ENCODE measurements around the gene CNR2.

CNR2 gene

GRCh38 chr1:23953020-23953419 is 39.9 kb upstream of the CNR2 start:
- TF ChIP-seq EZH2phosphoT487 (IDR thresholded peaks at IDR 0.05; ENCODE audit: low read length) (no peak), EZH2 (optimal IDR thresholded peaks at IDR 0.05; ENCODE audit: low read depth, low read length) (no peak)
- TF ChIP-seq, protein P1, sequence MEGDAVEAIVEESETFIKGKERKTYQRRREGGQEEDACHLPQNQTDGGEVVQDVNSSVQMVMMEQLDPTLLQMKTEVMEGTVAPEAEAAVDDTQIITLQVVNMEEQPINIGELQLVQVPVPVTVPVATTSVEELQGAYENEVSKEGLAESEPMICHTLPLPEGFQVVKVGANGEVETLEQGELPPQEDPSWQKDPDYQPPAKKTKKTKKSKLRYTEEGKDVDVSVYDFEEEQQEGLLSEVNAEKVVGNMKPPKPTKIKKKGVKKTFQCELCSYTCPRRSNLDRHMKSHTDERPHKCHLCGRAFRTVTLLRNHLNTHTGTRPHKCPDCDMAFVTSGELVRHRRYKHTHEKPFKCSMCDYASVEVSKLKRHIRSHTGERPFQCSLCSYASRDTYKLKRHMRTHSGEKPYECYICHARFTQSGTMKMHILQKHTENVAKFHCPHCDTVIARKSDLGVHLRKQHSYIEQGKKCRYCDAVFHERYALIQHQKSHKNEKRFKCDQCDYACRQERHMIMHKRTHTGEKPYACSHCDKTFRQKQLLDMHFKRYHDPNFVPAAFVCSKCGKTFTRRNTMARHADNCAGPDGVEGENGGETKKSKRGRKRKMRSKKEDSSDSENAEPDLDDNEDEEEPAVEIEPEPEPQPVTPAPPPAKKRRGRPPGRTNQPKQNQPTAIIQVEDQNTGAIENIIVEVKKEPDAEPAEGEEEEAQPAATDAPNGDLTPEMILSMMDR (IDR thresholded peaks at IDR 0.05; ENCODE audit: low read length), result no peak
- no peak overlapping the region for H3K4me3 ChIP-seq (ENCODE audit: low read length)
- no peaks in the 10 kb centered on the region for H3K36me3 ChIP-seq (replicated peaks; ENCODE audit: insufficient read depth, low read length)
- H3K4me1 ChIP-seq (ENCODE audit: low read length), result peaks cover 16% of the 10 kb centered on the region
- H4K20me1 ChIP-seq (ENCODE audit: insufficient read depth, low read length), result no peaks in the 10 kb centered on the region
- H3K4me2 ChIP-seq (ENCODE audit: low read depth, low read length), result no peak overlapping the region
- H3K27me3 ChIP-seq (replicated peaks; ENCODE audit: insufficient read depth, low read length), result no peaks in the 10 kb centered on the region
- no peaks in the 10 kb centered on the region for H3K79me2 ChIP-seq (ENCODE audit: low read length)
- no peaks in the 10 kb centered on the region for H3K9me3 ChIP-seq (replicated peaks; ENCODE audit: insufficient read depth, low read length)
- H3F3A ChIP-seq (ENCODE audit: insufficient read depth, low read length), result peaks cover 6% of the 10 kb centered on the region; the same call in 1 of the 2 replicates
- H3K27ac ChIP-seq (ENCODE audit: low read length), result no peak overlapping the region
- DNase-seq, result no peak
- no peak overlapping the region for H2AFZ ChIP-seq (ENCODE audit: low read length)
- H3K9ac ChIP-seq (ENCODE audit: low read length), result no peak overlapping the region
- no peaks in the 10 kb centered on the region for H3K9me2 ChIP-seq (replicated peaks; ENCODE audit: insufficient read depth, low read length)

- H4K20me1 ChIP-seq (ENCODE audit: insufficient read depth, low read length), result no peaks in the 10 kb centered on the region
- no peak overlapping the region for H3K9ac ChIP-seq (ENCODE audit: low read length)
- no peaks in the 10 kb centered on the region for H3K36me3 ChIP-seq (replicated peaks; ENCODE audit: insufficient read depth, low read length)
- no peaks in the 10 kb centered on the region for H3K79me2 ChIP-seq (ENCODE audit: low read length)
- H3K9me2 ChIP-seq (replicated peaks; ENCODE audit: insufficient read depth, low read length), result no peaks in the 10 kb centered on the region
- no peak overlapping the region for H3K27ac ChIP-seq (ENCODE audit: low read length)
- no peak overlapping the region for H2AFZ ChIP-seq (ENCODE audit: low read length)
- no peak overlapping the region for H3K4me2 ChIP-seq (ENCODE audit: low read depth, low read length)
- no peak overlapping the region for H3K4me3 ChIP-seq (ENCODE audit: low read length)
- H3K27me3 ChIP-seq (replicated peaks; ENCODE audit: insufficient read depth, low read length), result no peaks in the 10 kb centered on the region
- H3K9me3 ChIP-seq (replicated peaks; ENCODE audit: insufficient read depth, low read length), result no peaks in the 10 kb centered on the region
- H3K4me1 ChIP-seq (ENCODE audit: low read length), result no peaks in the 10 kb centered on the region
- no peak for DNase-seq
- no peaks in the 10 kb centered on the region for H3F3A ChIP-seq (ENCODE audit: insufficient read depth, low read length)
- TF ChIP-seq EZH2 (optimal IDR thresholded peaks at IDR 0.05; ENCODE audit: low read depth, low read length), result no peak
- TF ChIP-seq, protein P1 (IDR thresholded peaks at IDR 0.05; ENCODE audit: low read length), result no peak
- TF ChIP-seq EZH2phosphoT487 (IDR thresholded peaks at IDR 0.05; ENCODE audit: low read length), result no peak
Measured at GRCh38 chr1:23947366-23947765, 34.2 kb upstream of the CNR2 start.

- TF ChIP-seq EZH2phosphoT487 (IDR thresholded peaks at IDR 0.05; ENCODE audit: low read length) (no peak), EZH2 (optimal IDR thresholded peaks at IDR 0.05; ENCODE audit: low read depth, low read length) (no peak)
- TF ChIP-seq, protein P1 (IDR thresholded peaks at IDR 0.05; ENCODE audit: low read length), result no peak
- no peaks in the 10 kb centered on the region for H3K4me1 ChIP-seq (ENCODE audit: low read length)
- DNase-seq, result no peak
- H4K20me1 ChIP-seq (ENCODE audit: insufficient read depth, low read length), result no peaks in the 10 kb centered on the region
- no peaks in the 10 kb centered on the region for H3K36me3 ChIP-seq (replicated peaks; ENCODE audit: insufficient read depth, low read length)
- no peak overlapping the region for H2AFZ ChIP-seq (ENCODE audit: low read length)
- H3K79me2 ChIP-seq (ENCODE audit: low read length), result no peaks in the 10 kb centered on the region
- H3K4me3 ChIP-seq (ENCODE audit: low read length), result no peak overlapping the region
- H3K9me2 ChIP-seq (replicated peaks; ENCODE audit: insufficient read depth, low read length), result no peaks in the 10 kb centered on the region
- no peaks in the 10 kb centered on the region for H3K9me3 ChIP-seq (replicated peaks; ENCODE audit: insufficient read depth, low read length)
- H3K9ac ChIP-seq (ENCODE audit: low read length), result no peak overlapping the region
- no peak overlapping the region for H3K4me2 ChIP-seq (ENCODE audit: low read depth, low read length)
- no peaks in the 10 kb centered on the region for H3F3A ChIP-seq (ENCODE audit: insufficient read depth, low read length)
- no peak overlapping the region for H3K27ac ChIP-seq (ENCODE audit: low read length)
- H3K27me3 ChIP-seq (replicated peaks; ENCODE audit: insufficient read depth, low read length), result no peaks in the 10 kb centered on the region
Measured at GRCh38 chr1:23936481-23937176, 23.5 kb upstream of the CNR2 start.
